ENCODE results near the gene CDKN2A.

CDKN2A gene

DNA sequence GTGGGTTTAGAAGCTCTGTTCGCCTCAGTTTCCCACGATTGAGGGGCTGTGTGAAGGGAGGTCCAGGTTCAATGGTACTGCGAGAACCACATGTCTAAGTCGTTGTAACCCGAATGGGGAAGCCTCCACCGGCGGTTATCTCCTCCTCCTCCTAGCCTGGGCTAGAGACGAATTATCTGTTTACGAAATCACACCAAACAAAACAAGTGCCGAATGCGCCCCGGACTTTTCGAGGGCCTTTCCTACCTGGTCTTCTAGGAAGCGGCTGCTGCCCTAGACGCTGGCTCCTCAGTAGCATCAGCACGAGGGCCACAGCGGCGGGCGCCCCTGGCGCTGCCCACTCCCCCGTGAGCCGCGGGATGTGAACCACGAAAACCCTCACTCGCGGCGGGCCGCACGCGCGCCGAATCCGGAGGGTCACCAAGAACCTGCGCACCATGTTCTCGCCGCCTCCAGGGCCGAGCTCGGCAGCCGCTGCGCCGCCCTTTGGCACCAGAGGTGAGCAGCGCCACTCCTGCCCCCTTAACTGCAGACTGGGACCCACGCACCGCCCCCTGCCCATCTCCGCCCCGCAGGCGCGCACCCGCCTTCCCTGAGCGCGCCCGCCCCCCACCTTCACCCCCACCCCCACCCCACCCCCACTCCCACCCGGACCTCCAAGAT lies at the start of gene CDKN2A:
CDKN2A (minus strand) TSS at position 500 of the 663 bp plus-strand sequence.
- no peaks in the 10 kb centered on the region for H3K27me3 ChIP-seq (ENCODE audit: control insufficient read depth, low read length)
- H4K20me1 ChIP-seq (ENCODE audit: control insufficient read depth, insufficient read depth, low read depth, low read length): no peaks in the 10 kb centered on the region
- H3K9me3 ChIP-seq (ENCODE audit: control insufficient read depth, insufficient read depth, low read length): no peaks in the 10 kb centered on the region
- H3K4me3 ChIP-seq (ENCODE audit: low read length): no peak within 1 kb of the TSS
- H3K4me2 ChIP-seq (ENCODE audit: low read length): no peak within 1 kb of the TSS
- H3K79me2 ChIP-seq (ENCODE audit: control insufficient read depth, low read length): no peaks in the 10 kb centered on the region
- no peaks in the 10 kb centered on the region for H3K4me1 ChIP-seq (ENCODE audit: control insufficient read depth, low read length)
- no peak for TF ChIP-seq EZH2phosphoT487 (IDR thresholded peaks at IDR 0.05; ENCODE audit: borderline replicate concordance, low read length)
- TF ChIP-seq CTCF (IDR thresholded peaks at IDR 0.05; ENCODE audit: low read depth, low read length, poor library complexity, severe bottlenecking): no peak
- no peak within 1 kb of the TSS for H3K27ac ChIP-seq (ENCODE audit: low read depth, low read length)
- no peaks in the 10 kb centered on the region for H3F3A ChIP-seq (ENCODE audit: control insufficient read depth, insufficient read depth)
- H3K9me2 ChIP-seq (replicated peaks; ENCODE audit: control insufficient read depth, low read length): no peaks in the 10 kb centered on the region
- H3K36me3 ChIP-seq (ENCODE audit: control insufficient read depth, low read length): no peaks in the 10 kb centered on the region

DNA sequence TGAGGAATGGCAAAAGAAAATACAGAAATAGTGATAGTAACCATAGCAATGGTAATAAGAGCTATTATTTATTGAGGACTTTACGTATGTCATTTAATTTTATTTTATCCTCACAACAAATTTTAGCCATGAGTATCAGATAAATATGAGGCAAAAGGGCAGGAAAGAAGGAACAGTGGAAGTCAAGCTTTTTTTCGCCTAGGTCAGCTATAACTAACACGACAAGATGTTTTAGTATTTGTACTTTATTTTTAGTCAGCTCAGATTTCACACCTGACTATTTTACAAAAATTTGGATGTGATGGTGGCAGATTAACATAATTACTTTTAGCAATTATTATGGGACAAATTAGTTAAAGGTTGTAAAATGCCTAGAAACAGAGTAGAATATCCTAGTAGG lies 49.7 kb upstream of the CDKN2A start:
- no peaks in the 10 kb centered on the region for H3F3A ChIP-seq (ENCODE audit: control insufficient read depth, insufficient read depth)
- no peaks in the 10 kb centered on the region for H3K9me3 ChIP-seq (ENCODE audit: control insufficient read depth, insufficient read depth, low read length)
- no peaks in the 10 kb centered on the region for H3K9me2 ChIP-seq (replicated peaks; ENCODE audit: control insufficient read depth, low read length)
- no peaks in the 10 kb centered on the region for H3K27me3 ChIP-seq (ENCODE audit: control insufficient read depth, low read length)
- H3K4me3 ChIP-seq (ENCODE audit: low read length): no peak overlapping the region
- H3K27ac ChIP-seq (ENCODE audit: low read depth, low read length): no peak overlapping the region
- TF ChIP-seq EZH2phosphoT487 (IDR thresholded peaks at IDR 0.05; ENCODE audit: borderline replicate concordance, low read length): no peak
- no peak for TF ChIP-seq CTCF (IDR thresholded peaks at IDR 0.05; ENCODE audit: low read depth, low read length, poor library complexity, severe bottlenecking)
- no peak overlapping the region for H3K4me2 ChIP-seq (ENCODE audit: low read length)
- no peaks in the 10 kb centered on the region for H3K36me3 ChIP-seq (ENCODE audit: control insufficient read depth, low read length)
- H3K79me2 ChIP-seq (ENCODE audit: control insufficient read depth, low read length): no peaks in the 10 kb centered on the region
- no peaks in the 10 kb centered on the region for H3K4me1 ChIP-seq (ENCODE audit: control insufficient read depth, low read length)
- no peaks in the 10 kb centered on the region for H4K20me1 ChIP-seq (ENCODE audit: control insufficient read depth, insufficient read depth, low read depth, low read length)

DNA sequence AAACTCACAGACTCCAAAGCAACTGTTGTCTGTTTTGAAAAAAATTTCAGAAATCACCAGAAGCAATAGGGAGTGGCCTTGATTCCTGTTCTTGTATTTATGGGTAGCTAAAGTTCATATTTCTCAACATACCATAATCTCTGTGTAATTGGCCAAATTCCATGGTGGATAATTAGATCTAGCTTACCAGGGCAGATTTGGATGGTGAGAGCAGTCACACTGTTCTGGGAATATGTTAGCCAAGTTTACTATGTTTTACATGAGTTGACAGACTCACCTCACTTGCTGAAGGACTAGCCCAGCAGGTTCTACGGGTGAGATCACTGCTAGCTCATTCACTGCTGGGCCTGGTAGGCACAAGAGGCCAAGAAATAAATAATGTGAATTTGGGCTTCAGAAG lies 47.6 kb upstream of the CDKN2A start:
- H3K79me2 ChIP-seq (ENCODE audit: control insufficient read depth, low read length): no peaks in the 10 kb centered on the region
- no peak overlapping the region for H3K4me3 ChIP-seq (ENCODE audit: low read length)
- TF ChIP-seq EZH2phosphoT487 (IDR thresholded peaks at IDR 0.05; ENCODE audit: borderline replicate concordance, low read length) (no peak), CTCF (IDR thresholded peaks at IDR 0.05; ENCODE audit: low read depth, low read length, poor library complexity, severe bottlenecking) (no peak)
- H4K20me1 ChIP-seq (ENCODE audit: control insufficient read depth, insufficient read depth, low read depth, low read length): no peaks in the 10 kb centered on the region
- H3K4me1 ChIP-seq (ENCODE audit: control insufficient read depth, low read length): no peaks in the 10 kb centered on the region
- H3K9me2 ChIP-seq (replicated peaks; ENCODE audit: control insufficient read depth, low read length): no peaks in the 10 kb centered on the region
- no peak overlapping the region for H3K4me2 ChIP-seq (ENCODE audit: low read length)
- H3K27ac ChIP-seq (ENCODE audit: low read depth, low read length): no peak overlapping the region
- no peaks in the 10 kb centered on the region for H3K36me3 ChIP-seq (ENCODE audit: control insufficient read depth, low read length)
- no peaks in the 10 kb centered on the region for H3K27me3 ChIP-seq (ENCODE audit: control insufficient read depth, low read length)
- H3K9me3 ChIP-seq (ENCODE audit: control insufficient read depth, insufficient read depth, low read length): no peaks in the 10 kb centered on the region
- no peaks in the 10 kb centered on the region for H3F3A ChIP-seq (ENCODE audit: control insufficient read depth, insufficient read depth)

Measured in DOHH2 (cell line).